Common myeloid progenitor, CD34-positive (primary cell): Measurements from ENCODE around the gene ZNF672.

Experiments
- CTCF ChIA-PET: fragments of 350-600 bp; sonication (Branson Sonifier 250); formaldehyde crosslinking; loops from one replicate; lab custom pipeline; 2021; ENCODE audit warnings: antibody characterized with exemption; lab: Charles Lee
- POLR2A ChIA-PET: fragments of 350-600 bp; sonication (Branson Sonifier 250); formaldehyde crosslinking; loops from one replicate; lab custom pipeline; 2021; ENCODE audit warnings: antibody characterized with exemption; lab: Charles Lee
- DNase-seq, 3 donors: peaks; one replicate each; pipeline versions ENCODE4 v3.0.0 to v3.0.0-alpha.2; 2013
- H3K27ac ChIP-seq, 2 experiments: 1 replicate in 1 of 2; 2 replicates in 1 of 2; pipeline ENCODE4 v1.7.0; 2013; ENCODE audit warnings: inconsistent platforms in 2 of 2, low read length in 2 of 2, mild to moderate bottlenecking in 2 of 2, low read depth in 1 of 2, moderate library complexity in 1 of 2; ENCODE audit not compliant: severe bottlenecking in 2 of 2, insufficient read depth in 1 of 2, poor library complexity in 1 of 2
- H3K27me3 ChIP-seq, 5 experiments: replicated peaks in 2 of 5; 1 replicate in 3 of 5; 2 replicates in 2 of 5; pipeline versions ENCODE4 v1.6.1 to v1.7.0; 2013; ENCODE audit warnings: low read length in 4 of 5, mild to moderate bottlenecking in 2 of 5, moderate library complexity in 2 of 5, inconsistent platforms in 1 of 5; ENCODE audit not compliant: insufficient read depth in 5 of 5, control insufficient read depth in 4 of 5
- H3K36me3 ChIP-seq, 4 experiments: 1 replicate in 2 of 4; 2 replicates in 2 of 4; pipeline versions ENCODE4 v1.6.1 to v1.7.0; 2013; ENCODE audit warnings: low read length in 3 of 4, control low read depth in 1 of 4, mild to moderate bottlenecking in 1 of 4; ENCODE audit not compliant: control insufficient read depth in 4 of 4, insufficient read depth in 4 of 4
- H3K4me1 ChIP-seq, 4 experiments: 1 replicate in 3 of 4; 2 replicates in 1 of 4; pipeline versions ENCODE4 v1.6.1 to v1.7.1; 2013; ENCODE audit warnings: low read length in 3 of 4, mild to moderate bottlenecking in 3 of 4, control low read depth in 1 of 4, inconsistent platforms in 1 of 4, moderate library complexity in 1 of 4; ENCODE audit not compliant: control insufficient read depth in 4 of 4, insufficient read depth in 4 of 4; ENCODE audit errors: control extremely low read depth in 1 of 4
- H3K4me3 ChIP-seq, 7 experiments: 1 replicate in 4 of 7; 2 replicates in 3 of 7; pipeline versions ENCODE4 v1.5.1 to v1.7.0; 2013; ENCODE audit warnings: mild to moderate bottlenecking in 7 of 7, low read length in 6 of 7, moderate library complexity in 6 of 7, inconsistent platforms in 2 of 7, low read depth in 2 of 7, control low read depth in 1 of 7; ENCODE audit not compliant: insufficient read depth in 4 of 7, control insufficient read depth in 1 of 7; ENCODE audit errors: extremely low read depth in 1 of 7
- H3K9me3 ChIP-seq, 5 experiments: 1 replicate in 4 of 5; 2 replicates in 1 of 5; pipeline versions ENCODE4 v1.6.1 to v1.7.1; 2013; ENCODE audit warnings: low read length in 4 of 5, mild to moderate bottlenecking in 2 of 5, inconsistent platforms in 1 of 5, low read depth in 1 of 5, moderate library complexity in 1 of 5; ENCODE audit not compliant: control insufficient read depth in 4 of 5, insufficient read depth in 2 of 5; ENCODE audit errors: control extremely low read depth in 1 of 5
- WGBS: methylation state at CpG from one replicate; pipeline ENCODE4 v1.1.5; 2013; ENCODE audit not compliant: insufficient coverage; 5-methylcytosine and 5-hydroxymethylcytosine counted together

ZNF672 gene

DNA sequence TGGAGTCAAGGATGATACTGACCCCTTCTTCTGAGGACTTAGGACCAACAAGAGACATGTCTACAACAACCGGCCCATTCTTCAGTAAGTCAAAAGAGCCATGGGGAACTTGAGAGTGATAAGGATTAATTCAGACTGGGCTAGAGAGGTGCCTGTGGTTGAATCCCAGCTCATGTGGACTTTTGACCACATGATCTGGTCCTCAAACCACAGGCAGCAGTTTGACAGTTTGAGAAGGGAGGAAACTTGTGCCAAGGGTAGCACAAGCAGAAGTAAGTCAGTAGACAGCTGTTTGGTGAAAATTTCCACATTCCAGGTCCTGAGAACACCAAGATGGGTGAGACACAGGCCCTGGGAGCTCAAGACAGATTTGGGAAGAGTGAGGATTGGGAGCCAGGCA, 32.1 kb upstream of the ZNF672 start:
- H3K9me3 ChIP-seq, result peaks cover 0 to 5% (median 0%) of the 10 kb centered on the region in 5 experiments
- POLR2A ChIA-PET, result interaction anchor here (1.1 kb wide), 1 partner anchor 98 kb away, joined by 3 read pairs; no protein-coding TSS in a partner anchor
- peak in 2 of 3 donors; percentile 84 to 88 for DNase-seq
- peaks cover 0 to 5% (median 0%) of the 10 kb centered on the region in 4 experiments for H3K36me3 ChIP-seq
- H3K27me3 ChIP-seq, result no peaks in the 10 kb centered on the region
- H3K4me3 ChIP-seq, result peak overlapping the region in 2 of 7 experiments; percentile 59 to 64
- peaks cover 19 to 44% (median 39%) of the 10 kb centered on the region in 4 experiments for H3K4me1 ChIP-seq
- CTCF ChIA-PET, result interaction anchor here (0.5 to 11.5 kb wide), 15 partner anchors 10 to 869 kb away, joined by 3 to 186 read pairs (median 6); partner anchors contain the start of gene OR14I1
- 100% methylated on average over 1 of the region's 1 CpG for WGBS
- H3K27ac ChIP-seq, result no peak overlapping the region

DNA sequence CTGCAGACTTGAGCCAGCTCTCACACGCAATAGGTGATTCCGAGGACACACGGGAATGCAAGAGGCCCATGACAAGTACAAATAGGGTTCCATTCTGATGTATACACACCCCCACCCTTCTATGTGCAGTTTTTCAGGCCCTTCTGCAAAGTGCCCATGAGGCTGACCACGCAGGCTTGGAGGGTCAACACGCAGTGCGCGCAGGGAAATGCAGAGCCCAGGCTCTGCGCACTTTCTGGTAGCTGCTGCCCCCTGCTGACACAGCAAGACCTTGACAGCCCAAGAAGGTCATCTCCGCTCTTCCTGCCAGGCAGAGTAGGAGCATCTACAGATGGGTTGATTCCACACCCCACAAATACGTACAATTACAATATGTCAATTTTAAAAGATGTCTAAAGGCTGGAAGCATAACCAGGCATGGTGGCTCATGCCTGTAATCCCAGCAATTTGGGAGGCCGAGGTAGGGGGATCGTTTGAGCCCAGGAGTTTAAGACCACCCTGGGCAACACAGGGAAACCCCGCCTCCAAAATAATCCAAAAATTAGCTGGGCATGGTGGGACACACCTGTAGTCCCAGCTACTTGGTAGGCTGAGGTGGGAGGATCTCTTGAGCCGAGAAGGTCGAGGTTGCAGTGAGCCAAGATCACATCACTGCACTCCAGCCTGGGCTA, 30.8 kb upstream of the ZNF672 start:
- H3K4me3 ChIP-seq, result peak overlapping the region in 1 of 7 experiments; percentile 8
- H3K27ac ChIP-seq, result no peak overlapping the region
- no peaks in the 10 kb centered on the region for H3K27me3 ChIP-seq
- CTCF ChIA-PET, result interaction anchor here (0.9 to 11.5 kb wide), 12 partner anchors 9 to 870 kb away, joined by 3 to 186 read pairs (median 5); partner anchors contain the start of genes OR14I1 and ZNF672
- peaks cover 0 to 19% (median 5%) of the 10 kb centered on the region in 4 experiments for H3K36me3 ChIP-seq
- H3K4me1 ChIP-seq, result peaks cover 19 to 49% (median 43%) of the 10 kb centered on the region in 4 experiments
- peaks cover 0 to 4% (median 0%) of the 10 kb centered on the region in 5 experiments for H3K9me3 ChIP-seq
- DNase-seq, result peak; percentile 54 to 72 (median 70)
- 52% methylated on average over 14 of the region's 15 CpGs for WGBS
- POLR2A ChIA-PET, result no interaction called here

DNA sequence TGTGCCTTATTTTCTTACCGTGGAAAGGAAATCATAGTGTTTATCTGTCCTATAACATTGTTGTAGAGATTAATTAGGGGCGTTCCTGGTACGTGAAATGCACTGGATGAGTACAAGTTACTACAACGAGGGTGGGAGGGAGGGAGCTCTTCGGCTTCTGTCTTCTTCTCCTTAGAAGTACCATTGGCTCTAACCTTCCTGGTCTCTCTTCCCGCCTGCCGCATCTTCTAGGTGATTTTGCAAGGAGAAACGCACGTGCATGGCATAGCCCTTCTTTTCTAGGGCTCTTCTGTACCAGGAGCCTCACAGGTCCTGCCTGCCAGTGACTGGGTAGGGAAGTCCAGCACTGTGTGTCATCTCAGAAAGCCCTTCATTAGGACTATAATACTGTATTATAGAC, 29.1 kb upstream of the ZNF672 start:
- no peak for DNase-seq
- POLR2A ChIA-PET, result no interaction called here
- 97% methylated on average over 5 of the region's 9 CpGs for WGBS

DNA sequence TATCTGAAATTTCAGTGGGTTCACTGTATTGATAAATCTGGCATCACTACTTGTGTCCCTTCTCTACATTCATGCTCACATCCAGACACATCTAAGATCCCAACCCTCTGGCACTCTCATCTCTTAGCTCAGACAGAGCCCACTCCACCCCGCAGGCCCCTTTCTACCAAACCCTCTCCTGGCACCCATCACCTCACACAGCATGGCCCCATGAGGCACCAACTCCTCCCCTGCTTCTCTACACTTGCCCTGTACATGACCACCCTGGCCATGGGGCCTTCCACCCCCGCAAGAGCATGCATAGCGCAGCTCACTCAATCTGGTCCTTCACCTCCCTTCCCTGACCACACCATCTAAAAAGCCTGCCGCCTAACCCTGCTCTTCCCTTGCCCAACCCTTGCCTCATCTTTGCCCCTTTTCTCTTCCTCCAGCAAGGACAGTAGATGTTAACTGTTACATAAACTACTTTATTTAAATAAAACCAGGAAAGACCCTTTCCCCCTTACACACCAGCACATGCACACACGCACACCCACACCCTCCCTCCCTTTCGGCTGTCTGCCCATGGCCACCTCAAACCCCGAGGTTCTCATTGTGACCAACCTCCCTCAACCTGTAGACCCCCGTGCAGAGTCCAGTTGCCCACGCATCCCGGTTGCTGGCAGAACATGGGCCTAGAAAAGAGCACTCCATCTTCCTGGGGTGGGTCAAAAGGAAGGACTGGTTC, 27.9 kb upstream of the ZNF672 start:
- POLR2A ChIA-PET, result no interaction called here
- no peak overlapping the region for H3K4me3 ChIP-seq
- CTCF ChIA-PET, result interaction anchor here (2.8 to 11.5 kb wide), 2 partner anchors 109 to 188 kb away, joined by 9 to 186 read pairs; partner anchors contain the start of gene OR14I1
- H3K36me3 ChIP-seq, result peaks cover 4 to 48% (median 34%) of the 10 kb centered on the region in 4 experiments
- no peaks in the 10 kb centered on the region for H3K9me3 ChIP-seq
- DNase-seq, result no peak
- 77% methylated on average over 9 of the region's 10 CpGs for WGBS
- no peaks in the 10 kb centered on the region for H3K27me3 ChIP-seq
- H3K27ac ChIP-seq, result no peak overlapping the region
- peaks cover 16 to 35% (median 28%) of the 10 kb centered on the region in 4 experiments for H3K4me1 ChIP-seq

More for the DNA sequence above, 29.1 kb upstream of the ZNF672 start:
- H3K27ac ChIP-seq, result no peak overlapping the region
- H3K4me3 ChIP-seq, result no peak overlapping the region
- H3K9me3 ChIP-seq, result no peaks in the 10 kb centered on the region
- no peaks in the 10 kb centered on the region for H3K27me3 ChIP-seq
- peaks cover 2 to 35% (median 21%) of the 10 kb centered on the region in 4 experiments for H3K36me3 ChIP-seq
- CTCF ChIA-PET, result interaction anchor here (5.8 to 11.5 kb wide), 2 partner anchors 13 to 108 kb away, joined by 53 to 186 read pairs; partner anchors contain the start of gene OR14I1
- peaks cover 19 to 45% (median 40%) of the 10 kb centered on the region in 4 experiments for H3K4me1 ChIP-seq

DNA sequence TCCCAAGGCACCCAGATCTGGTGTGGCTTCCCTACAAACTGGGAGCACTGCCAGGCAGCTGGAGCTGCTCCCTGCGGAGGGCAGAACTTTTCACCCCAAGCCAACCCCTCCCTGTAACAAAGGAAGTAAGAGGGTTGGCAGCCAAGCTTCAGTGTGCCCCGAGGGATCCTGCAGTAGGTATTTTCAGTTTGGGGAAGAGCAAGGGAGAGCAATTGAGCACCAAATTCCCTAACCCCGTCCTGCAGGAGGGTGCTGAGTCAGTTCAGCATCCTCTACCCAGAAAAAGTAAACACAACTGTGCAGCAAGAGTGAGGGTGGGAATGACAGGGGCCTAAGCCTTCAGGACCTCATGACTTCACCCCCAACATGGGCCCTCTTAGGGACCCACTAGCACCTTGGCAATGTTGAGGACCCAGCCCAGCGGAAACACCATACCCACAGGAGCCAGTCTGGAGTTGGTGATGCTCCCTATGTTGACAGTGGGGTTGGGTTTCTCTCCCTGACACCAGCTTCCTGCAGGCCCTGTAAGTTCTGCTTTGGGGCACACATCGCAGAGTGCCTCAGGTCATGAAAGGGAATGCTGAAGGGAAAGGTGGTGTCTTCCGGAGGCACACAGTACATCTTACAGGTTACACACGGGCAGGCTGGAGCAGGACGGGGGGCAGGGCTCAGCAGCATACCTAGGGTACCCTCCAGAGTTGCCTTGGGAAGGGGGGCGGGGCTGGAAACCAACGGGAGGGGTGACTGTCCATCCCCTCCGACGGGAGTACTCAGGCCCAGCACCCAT, 27.1 kb upstream of the ZNF672 start:
- 55% methylated on average over 9 of the region's 12 CpGs for WGBS
- no peak for DNase-seq
- H3K36me3 ChIP-seq, result peaks cover 8 to 56% (median 41%) of the 10 kb centered on the region in 4 experiments

More for the DNA sequence above, 27.1 kb upstream of the ZNF672 start:
- Histone ChIP-seq H3K4me3 (no peak overlapping the region), H3K27ac (no peak overlapping the region), H3K9me3 (no peaks in the 10 kb centered on the region), H3K4me1 (peaks cover 9 to 30% (median 24%) of the 10 kb centered on the region in 4 experiments), H3K27me3 (no peaks in the 10 kb centered on the region)
- POLR2A ChIA-PET, result no interaction called here
- CTCF ChIA-PET, result interaction anchor here (2.4 to 11.5 kb wide), 3 partner anchors 11 to 188 kb away, joined by 9 to 186 read pairs (median 9); partner anchors contain the start of gene OR14I1
